PC-9 (cell line): ENCODE data around the gene ATF6. TPM values are rescaled to one million over a fixed set of nuclear protein-coding genes. Genes with fewer than 3 reads are reported as not detected.

ENCODE experiments used
- BruUV-seq: library from RNA; stranded (reverse); fragments of 400-500 nt; replicated peaks from 2 replicates; lab custom pipeline; 2021; lab: Mats Ljungman, UMichigan
- CTCF ChIA-PET: fragments of 300-600 bp; sonication (Branson Sonifier 250); formaldehyde crosslinking; loops from one replicate; lab custom pipeline; 2022; ENCODE audit warnings: antibody characterized with exemption; lab: Charles Lee
- POLR2A ChIA-PET: fragments of 300-600 bp; sonication (Branson Sonifier 250); formaldehyde crosslinking; loops from one replicate; lab custom pipeline; 2022; ENCODE audit warnings: antibody characterized with exemption; ENCODE audit not compliant: unreplicated experiment; lab: Charles Lee
- DNase-seq, 2 experiments: peaks; one replicate each; pipeline versions ENCODE4 v3.0.0 to v3.0.0-alpha.2; 2015 to 2022; ENCODE audit warnings: mixed read lengths in 1 of 2
- H2AFZ ChIP-seq: fragments of 200-600 bp; sonication (generic); 2 replicates; pipeline ENCODE4 v1.8.1; 2017; ENCODE audit warnings: antibody characterized with exemption
- H3F3A ChIP-seq: fragments of 200-600 bp; sonication (generic); 2 replicates; pipeline ENCODE4 v1.8.1; 2017; ENCODE audit warnings: antibody characterized with exemption, mild to moderate bottlenecking, low read depth; ENCODE audit not compliant: insufficient read depth
- H3K27ac ChIP-seq: fragments of 200-600 bp; sonication (generic); 2 replicates; pipeline ENCODE4 v1.6.1; 2016; ENCODE audit warnings: mixed run types
- H3K27me3 ChIP-seq: fragments of 200-600 bp; sonication (generic); 2 replicates; pipeline ENCODE4 v1.6.1; 2016; ENCODE audit warnings: low read depth, mixed run types; ENCODE audit not compliant: insufficient read depth
- H3K36me3 ChIP-seq: fragments of 200-600 bp; sonication (generic); 2 replicates; pipeline ENCODE4 v1.6.1; 2016; ENCODE audit warnings: low read depth, mixed run types
- H3K4me1 ChIP-seq: fragments of 200-600 bp; sonication (generic); replicated peaks from 2 replicates; pipeline ENCODE4 v1.6.1; 2016; ENCODE audit warnings: mixed run types; ENCODE audit not compliant: insufficient read depth
- H3K4me2 ChIP-seq: fragments of 200-600 bp; sonication (generic); 2 replicates; pipeline ENCODE4 v1.6.1; 2017; ENCODE audit warnings: mixed run types
- H3K4me3 ChIP-seq: fragments of 200-600 bp; sonication (generic); 2 replicates; pipeline ENCODE4 v1.6.1; 2016; ENCODE audit warnings: mixed run types
- H3K79me2 ChIP-seq: fragments of 200-600 bp; sonication (generic); 2 replicates; pipeline ENCODE4 v1.6.1; 2017; ENCODE audit warnings: low read depth, mixed run types
- H3K9me2 ChIP-seq: fragments of 200-600 bp; sonication (generic); 2 replicates; pipeline ENCODE4 v1.8.1; 2017; ENCODE audit warnings: mild to moderate bottlenecking; ENCODE audit not compliant: insufficient read depth
- H3K9me3 ChIP-seq: fragments of 200-600 bp; sonication (generic); 2 replicates; pipeline ENCODE4 v1.8.1; 2016; ENCODE audit warnings: low read depth; ENCODE audit not compliant: insufficient read depth
- H4K20me1 ChIP-seq: fragments of 200-600 bp; sonication (generic); 2 replicates; pipeline ENCODE4 v1.8.1; 2017; ENCODE audit not compliant: insufficient read depth
- EZH2 ChIP-seq: fragments of 200-600 bp; sonication (generic); IDR thresholded peaks from 2 replicates; pipeline ENCODE4 v1.8.0; 2017; ENCODE audit warnings: antibody characterized with exemption, low read depth
- intact Hi-C: fragments of 100-400 bp; cut with micrococcal nuclease; formaldehyde crosslinking; loops from one replicate; pipeline ENCODE4 v1.10.0; 2022; ENCODE audit not compliant: unreplicated experiment
- total RNA-seq: library from RNA; stranded (reverse); gene quantifications from 2 replicates; pipeline ENCODE4 v1.2.3, GENCODE V29; 2021
- TF ChIP-seq, protein P1 (sequence below): fragments of 200-600 bp; sonication (generic); conservative IDR thresholded peaks from 2 replicates; pipeline ENCODE4 v1.6.1; 2017; ENCODE audit warnings: mixed run types, antibody characterized with exemption, mild to moderate bottlenecking, moderate library complexity

ATF6 gene
- total RNA-seq, 1 experiment from 2014 or later: 19.5 TPM

DNA sequence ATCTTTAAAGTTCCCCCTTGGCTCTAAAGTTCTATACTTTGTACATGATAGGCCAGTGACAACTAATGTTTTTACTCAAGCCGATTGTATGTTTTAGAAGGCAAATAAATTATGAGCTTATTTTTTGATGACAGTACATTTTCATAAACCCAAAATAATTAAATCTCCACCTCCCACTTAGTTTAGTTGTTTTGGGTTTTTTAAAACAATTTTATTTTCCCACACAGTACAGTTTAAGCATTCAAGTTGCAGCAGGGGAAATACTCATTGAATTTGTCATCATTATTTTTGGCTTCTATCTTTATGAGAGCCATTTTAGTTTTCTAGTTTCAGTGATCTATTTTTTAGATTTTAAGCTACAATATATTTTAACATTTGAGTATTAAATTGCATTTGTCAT is 163.9 kb downstream of the ATF6 start:
- POLR2A ChIA-PET: no interaction called here
- TF ChIP-seq, protein P1, sequence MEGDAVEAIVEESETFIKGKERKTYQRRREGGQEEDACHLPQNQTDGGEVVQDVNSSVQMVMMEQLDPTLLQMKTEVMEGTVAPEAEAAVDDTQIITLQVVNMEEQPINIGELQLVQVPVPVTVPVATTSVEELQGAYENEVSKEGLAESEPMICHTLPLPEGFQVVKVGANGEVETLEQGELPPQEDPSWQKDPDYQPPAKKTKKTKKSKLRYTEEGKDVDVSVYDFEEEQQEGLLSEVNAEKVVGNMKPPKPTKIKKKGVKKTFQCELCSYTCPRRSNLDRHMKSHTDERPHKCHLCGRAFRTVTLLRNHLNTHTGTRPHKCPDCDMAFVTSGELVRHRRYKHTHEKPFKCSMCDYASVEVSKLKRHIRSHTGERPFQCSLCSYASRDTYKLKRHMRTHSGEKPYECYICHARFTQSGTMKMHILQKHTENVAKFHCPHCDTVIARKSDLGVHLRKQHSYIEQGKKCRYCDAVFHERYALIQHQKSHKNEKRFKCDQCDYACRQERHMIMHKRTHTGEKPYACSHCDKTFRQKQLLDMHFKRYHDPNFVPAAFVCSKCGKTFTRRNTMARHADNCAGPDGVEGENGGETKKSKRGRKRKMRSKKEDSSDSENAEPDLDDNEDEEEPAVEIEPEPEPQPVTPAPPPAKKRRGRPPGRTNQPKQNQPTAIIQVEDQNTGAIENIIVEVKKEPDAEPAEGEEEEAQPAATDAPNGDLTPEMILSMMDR: no peak
- no peak for TF ChIP-seq EZH2
- Histone ChIP-seq H3K27ac (no peak overlapping the region), H4K20me1 (0 out of 2 replicates have a peak, but pooled peaks cover 4% of the 10 kb centered on the region), H3K79me2 (no peaks in the 10 kb centered on the region), H3K4me3 (no peak overlapping the region), H3K27me3 (no peaks in the 10 kb centered on the region), H3K9me2 (no peaks in the 10 kb centered on the region), H3K36me3 (no peaks in the 10 kb centered on the region), H2AFZ (no peak overlapping the region), H3K9me3 (no peaks in the 10 kb centered on the region), H3F3A (no peaks in the 10 kb centered on the region), H3K4me1 (no peaks in the 10 kb centered on the region), H3K4me2 (no peak overlapping the region)
- DNase-seq: no peak
- intact Hi-C loops: no loop called here
- CTCF ChIA-PET: no interaction called here
- no TSS peak for BruUV-seq

DNA sequence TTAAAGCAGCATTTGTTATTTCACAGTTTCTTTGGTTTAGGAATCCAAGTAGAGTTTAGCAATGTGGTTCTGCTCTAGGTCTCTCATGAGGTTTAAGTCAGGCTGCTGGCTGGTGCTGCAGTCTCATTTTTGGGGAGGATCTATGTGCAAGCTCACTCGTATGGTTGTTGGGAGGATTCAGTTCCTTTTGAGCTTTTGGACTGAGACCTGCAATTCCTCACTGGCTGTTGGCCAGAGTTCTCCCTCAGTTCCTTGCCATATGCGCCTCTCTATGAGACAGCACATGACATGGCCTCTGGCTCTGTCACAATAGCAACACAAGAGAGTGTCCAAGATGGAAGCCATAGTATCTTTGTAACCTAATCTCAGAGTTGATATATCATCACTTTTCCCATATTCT is 166.5 kb downstream of the ATF6 start:
- no peaks in the 10 kb centered on the region for H3F3A ChIP-seq
- no peak for DNase-seq
- BruUV-seq: no TSS peak
- intact Hi-C loops: no loop called here
- H2AFZ ChIP-seq: no peak overlapping the region
- no peaks in the 10 kb centered on the region for H3K9me2 ChIP-seq
- no peak overlapping the region for H3K4me2 ChIP-seq
- ChIA-PET POLR2A (no interaction called here), CTCF (no interaction called here)
- no peaks in the 10 kb centered on the region for H3K79me2 ChIP-seq
- H3K4me3 ChIP-seq: no peak overlapping the region
- H4K20me1 ChIP-seq: 0 out of 2 replicates have a peak, but pooled peaks cover 4% of the 10 kb centered on the region
- TF ChIP-seq, protein P1: no peak
- TF ChIP-seq EZH2: no peak
- no peaks in the 10 kb centered on the region for H3K9me3 ChIP-seq
- peaks cover 8% of the 10 kb centered on the region; the same call in 1 of the 2 replicates for H3K4me1 ChIP-seq
- H3K27me3 ChIP-seq: no peaks in the 10 kb centered on the region
- no peak overlapping the region for H3K27ac ChIP-seq
- no peaks in the 10 kb centered on the region for H3K36me3 ChIP-seq

DNA sequence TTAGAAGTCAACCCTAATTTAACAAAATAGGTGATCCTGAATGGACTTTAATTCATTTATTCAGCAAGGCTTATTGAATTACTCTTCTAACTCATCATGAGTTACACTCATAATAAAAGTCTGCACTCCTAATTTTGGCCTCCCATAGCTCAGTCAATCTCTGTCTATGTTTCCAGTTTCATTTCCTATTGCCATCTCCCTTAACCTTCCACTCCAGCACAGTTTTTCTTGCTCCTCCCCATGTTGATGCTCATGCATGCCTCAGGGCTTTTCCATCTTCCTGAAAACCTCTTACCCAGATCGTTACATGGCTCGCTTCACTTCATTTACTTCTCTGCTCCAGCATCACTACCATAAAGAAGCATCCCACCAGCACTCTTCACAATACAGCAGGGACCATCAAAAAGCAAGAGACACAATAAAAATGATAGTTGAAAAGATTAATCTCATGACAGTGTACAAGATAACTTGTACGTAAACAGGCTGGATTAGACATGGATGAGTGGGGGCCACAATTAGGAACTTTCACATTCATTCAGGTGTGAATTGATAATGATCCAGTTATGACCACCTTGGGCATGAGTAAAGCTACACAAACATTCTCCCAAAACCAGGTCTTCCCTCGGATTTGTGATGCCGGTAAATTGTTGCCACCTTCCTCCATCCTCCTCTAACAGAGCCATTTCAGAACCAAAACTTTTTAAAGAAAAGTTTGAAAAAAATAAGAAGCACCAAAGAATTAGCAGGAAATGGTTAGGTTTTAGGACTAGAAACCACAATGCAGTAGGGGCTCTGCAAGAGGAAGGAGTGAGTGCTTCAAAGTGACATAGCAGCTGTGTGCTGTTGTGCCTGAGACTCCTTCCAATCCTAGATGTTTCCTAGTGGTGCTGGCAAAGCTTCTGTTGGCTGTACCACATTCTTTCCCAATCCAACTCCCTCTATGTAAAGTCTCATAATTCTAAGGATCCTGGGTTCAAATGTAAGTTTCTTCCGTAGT is 167.8 kb downstream of the ATF6 start:
- Histone ChIP-seq H3K4me2 (no peak overlapping the region), H4K20me1 (0 out of 2 replicates have a peak, but pooled peaks cover 4% of the 10 kb centered on the region), H3K9me2 (no peaks in the 10 kb centered on the region), H3K27ac (no peak overlapping the region), H3F3A (no peaks in the 10 kb centered on the region), H3K27me3 (no peaks in the 10 kb centered on the region), H3K4me1 (peaks cover 8% of the 10 kb centered on the region; the same call in 1 of the 2 replicates), H3K9me3 (no peaks in the 10 kb centered on the region), H3K4me3 (no peak overlapping the region), H3K36me3 (no peaks in the 10 kb centered on the region), H2AFZ (no peak overlapping the region), H3K79me2 (no peaks in the 10 kb centered on the region)
- ChIA-PET CTCF (interaction anchor here (0.7 kb wide), 1 partner anchor 73 kb away, joined by 3 read pairs; no protein-coding TSS in a partner anchor), POLR2A (no interaction called here)
- BruUV-seq: no TSS peak
- TF ChIP-seq, protein P1: no peak
- TF ChIP-seq EZH2: no peak
- intact Hi-C loops: no loop called here
- no peak for DNase-seq
